Adrenal gland (tissue), 5 donors: ENCODE measurements around the gene GH1.

ENCODE experiments used
- CTCF ChIP-seq, 6 experiments: fragments of 450-650 bp in 4 of 6; fragments of 200-600 bp in 2 of 6; sonication (generic) in 1 of 6; IDR thresholded peaks; 1 replicate in 5 of 6; 2 replicates in 1 of 6; pipeline versions ENCODE4 v1.5.1 to v1.8.0; 2016 to 2021; ENCODE audit warnings: antibody characterized with exemption in 6 of 6, mild to moderate bottlenecking in 2 of 6, moderate library complexity in 1 of 6
- POLR2A ChIP-seq, 2 donors: fragments of 450-650 bp; IDR thresholded peaks; one replicate each; pipeline ENCODE4 v1.6.1; 2017; ENCODE audit warnings: antibody characterized with exemption in 2 of 2, mild to moderate bottlenecking in 2 of 2, moderate library complexity in 1 of 2
- donor health status: DM: no; HTN: no; CAD: no.

DNA sequence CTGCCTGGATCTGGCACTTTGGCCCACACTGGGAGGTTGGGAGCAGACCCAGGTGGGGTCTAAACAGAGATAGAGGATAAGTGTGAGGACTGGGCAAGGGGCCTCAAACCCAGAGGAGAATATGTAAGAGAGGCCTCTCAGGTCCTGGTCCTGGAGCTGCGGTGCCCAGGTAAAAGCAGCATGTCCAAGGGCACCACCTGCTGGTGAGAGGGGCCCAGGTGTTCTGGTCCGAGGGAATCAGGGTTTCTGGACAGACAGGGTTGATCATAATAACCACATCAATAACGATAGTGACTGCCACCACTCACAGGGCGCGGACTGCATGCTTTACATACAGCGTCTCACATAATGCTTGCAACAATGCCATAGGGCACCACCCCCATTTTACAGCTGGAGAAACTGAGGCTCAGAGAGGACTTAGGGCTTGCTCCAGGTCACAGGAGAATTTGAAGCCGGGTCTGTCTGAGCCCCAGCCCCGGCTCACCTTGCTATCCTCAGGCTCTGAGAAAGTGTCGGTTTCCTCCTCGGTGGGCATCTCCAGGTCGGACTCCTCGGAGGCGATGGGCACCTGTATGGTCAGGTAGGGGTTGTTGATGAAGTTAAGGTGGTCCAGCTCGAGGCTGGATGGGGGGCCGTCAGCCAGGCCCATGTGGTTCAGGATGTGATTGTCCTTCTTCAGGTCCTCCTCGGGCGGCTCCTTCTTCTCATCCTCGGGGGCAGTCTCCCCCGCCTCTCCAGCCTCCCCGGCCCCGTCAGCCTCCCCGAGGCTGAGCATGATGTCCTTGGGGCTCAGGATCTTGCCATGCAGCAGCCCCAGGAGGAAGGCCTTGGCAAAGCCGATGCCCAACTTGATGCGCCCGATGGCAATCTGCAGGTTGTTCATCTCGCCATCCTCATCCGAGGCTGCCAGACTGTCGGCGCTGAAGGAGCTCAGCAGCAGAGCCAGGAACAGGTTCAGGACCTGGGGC, 32.6 kb upstream of the GH1 start:
- TF ChIP-seq CTCF (IDR thresholded peaks at IDR 0.05), result no peak
- no peak for TF ChIP-seq POLR2A (IDR thresholded peaks at IDR 0.05)
